ENCODE results near the gene XRCC4.

The XRCC4 gene

GRCh38 chr5:83169571-83170337 is 92.4 kb downstream of the XRCC4 start:
- Histone ChIP-seq H3K79me1 (ENCODE audit: low read depth, low read length) (no peaks in the 10 kb centered on the region), H3K27me3 (ENCODE audit: control insufficient read depth in 3 of 3, insufficient read depth in 3 of 3, low read depth in 1 of 3, low read length in 3 of 3) (no peaks in the 10 kb centered on the region), H4K8ac (ENCODE audit: low read depth, low read length) (no peak overlapping the region), H2BK5ac (ENCODE audit: low read length) (no peak overlapping the region), H2BK120ac (ENCODE audit: low read depth, low read length) (no peak overlapping the region), H3K4ac (ENCODE audit: low read length) (no peak overlapping the region), H2BK15ac (ENCODE audit: low read length) (no peak overlapping the region), H2BK12ac (ENCODE audit: low read length) (no peak overlapping the region), H3K27ac (replicated peaks; ENCODE audit: low read length) (no peak overlapping the region), H2AK5ac (ENCODE audit: low read depth, low read length) (no peak overlapping the region), H3K4me2 (ENCODE audit: insufficient read depth, low read length, poor library complexity, severe bottlenecking) (no peak overlapping the region), H3K9me3 (replicated peaks in 1 of 2; ENCODE audit: control insufficient read depth in 2 of 2, insufficient read depth in 1 of 2, low read depth in 1 of 2, low read length in 2 of 2) (peaks cover 0 to 4% of the 10 kb centered on the region in 2 donors), H2AFZ (ENCODE audit: low read length) (no peak overlapping the region), H3K36me3 (replicated peaks in 1 of 2; ENCODE audit: control insufficient read depth in 2 of 2, insufficient read depth in 2 of 2, low read length in 2 of 2) (no peaks in the 10 kb centered on the region), H3K9ac (ENCODE audit: low read depth, low read length, poor library complexity) (no peak overlapping the region), H3K23ac (ENCODE audit: low read depth, low read length, poor library complexity) (no peak overlapping the region), H3K4me3 (ENCODE audit: low read length in 2 of 2) (no peak overlapping the region), H4K91ac (ENCODE audit: low read depth, low read length, poor library complexity) (no peak overlapping the region), H3K18ac (ENCODE audit: low read length) (no peak overlapping the region), H3K4me1 (ENCODE audit: control insufficient read depth in 2 of 2, insufficient read depth in 1 of 2, low read depth in 1 of 2, low read length in 2 of 2) (no peaks in the 10 kb centered on the region), H3K14ac (ENCODE audit: low read length) (no peak overlapping the region)
- DNase-seq (ENCODE audit: low spot score) = no peak
- no CpG with 5 or more reads among the region's 2 CpGs for WGBS, 2 donors (ENCODE audit: extremely low coverage in 2 of 2, insufficient read length in 2 of 2, insufficient replicate concordance in 1 of 2)

GRCh38 chr5:83172011-83172410 is 94.7 kb downstream of the XRCC4 start:
- no peak overlapping the region for H3K9ac ChIP-seq (ENCODE audit: low read depth, low read length, poor library complexity)
- no peak overlapping the region for H3K4me2 ChIP-seq (ENCODE audit: insufficient read depth, low read length, poor library complexity, severe bottlenecking)
- no peak overlapping the region for H3K14ac ChIP-seq (ENCODE audit: low read length)
- H3K36me3 ChIP-seq (replicated peaks in 1 of 2; ENCODE audit: control insufficient read depth in 2 of 2, insufficient read depth in 2 of 2, low read length in 2 of 2) = no peaks in the 10 kb centered on the region
- H3K18ac ChIP-seq (ENCODE audit: low read length) = no peak overlapping the region
- no peaks in the 10 kb centered on the region for H3K79me1 ChIP-seq (ENCODE audit: low read depth, low read length)
- H2BK12ac ChIP-seq (ENCODE audit: low read length) = no peak overlapping the region
- no peak overlapping the region for H2AK5ac ChIP-seq (ENCODE audit: low read depth, low read length)
- no peaks in the 10 kb centered on the region for H3K27me3 ChIP-seq (ENCODE audit: control insufficient read depth in 3 of 3, insufficient read depth in 3 of 3, low read depth in 1 of 3, low read length in 3 of 3)
- no peak overlapping the region for H3K4ac ChIP-seq (ENCODE audit: low read length)
- no peak overlapping the region for H2AFZ ChIP-seq (ENCODE audit: low read length)
- no peak overlapping the region for H4K91ac ChIP-seq (ENCODE audit: low read depth, low read length, poor library complexity)
- H3K27ac ChIP-seq (replicated peaks; ENCODE audit: low read length) = no peak overlapping the region
- H4K8ac ChIP-seq (ENCODE audit: low read depth, low read length) = no peak overlapping the region
- H3K4me1 ChIP-seq (ENCODE audit: control insufficient read depth in 2 of 2, insufficient read depth in 1 of 2, low read depth in 1 of 2, low read length in 2 of 2) = no peaks in the 10 kb centered on the region
- no peak overlapping the region for H2BK5ac ChIP-seq (ENCODE audit: low read length)
- WGBS, 2 donors (ENCODE audit: extremely low coverage in 2 of 2, insufficient read length in 2 of 2, insufficient replicate concordance in 1 of 2) = no CpG with 5 or more reads among the region's 1 CpG
- DNase-seq (ENCODE audit: low spot score) = no peak
- H2BK120ac ChIP-seq (ENCODE audit: low read depth, low read length) = no peak overlapping the region
- no peak overlapping the region for H2BK15ac ChIP-seq (ENCODE audit: low read length)
- no peak overlapping the region for H3K4me3 ChIP-seq (ENCODE audit: low read length in 2 of 2)
- peaks cover 0 to 4% of the 10 kb centered on the region in 2 donors for H3K9me3 ChIP-seq (replicated peaks in 1 of 2; ENCODE audit: control insufficient read depth in 2 of 2, insufficient read depth in 1 of 2, low read depth in 1 of 2, low read length in 2 of 2)
- no peak overlapping the region for H3K23ac ChIP-seq (ENCODE audit: low read depth, low read length, poor library complexity)

GRCh38 chr5:83172655-83173054 is 95.3 kb downstream of the XRCC4 start:
- Histone ChIP-seq H3K14ac (ENCODE audit: low read length) (no peak overlapping the region), H4K91ac (ENCODE audit: low read depth, low read length, poor library complexity) (no peak overlapping the region), H3K4ac (ENCODE audit: low read length) (no peak overlapping the region), H4K8ac (ENCODE audit: low read depth, low read length) (no peak overlapping the region), H2AK5ac (ENCODE audit: low read depth, low read length) (no peak overlapping the region), H3K36me3 (replicated peaks in 1 of 2; ENCODE audit: control insufficient read depth in 2 of 2, insufficient read depth in 2 of 2, low read length in 2 of 2) (no peaks in the 10 kb centered on the region), H3K4me3 (ENCODE audit: low read length in 2 of 2) (no peak overlapping the region), H3K27me3 (ENCODE audit: control insufficient read depth in 3 of 3, insufficient read depth in 3 of 3, low read depth in 1 of 3, low read length in 3 of 3) (no peaks in the 10 kb centered on the region), H3K23ac (ENCODE audit: low read depth, low read length, poor library complexity) (no peak overlapping the region), H2BK12ac (ENCODE audit: low read length) (no peak overlapping the region), H2BK120ac (ENCODE audit: low read depth, low read length) (no peak overlapping the region), H2BK5ac (ENCODE audit: low read length) (no peak overlapping the region), H3K18ac (ENCODE audit: low read length) (no peak overlapping the region), H3K79me1 (ENCODE audit: low read depth, low read length) (no peaks in the 10 kb centered on the region), H3K9me3 (replicated peaks in 1 of 2; ENCODE audit: control insufficient read depth in 2 of 2, insufficient read depth in 1 of 2, low read depth in 1 of 2, low read length in 2 of 2) (peaks cover 0 to 4% of the 10 kb centered on the region in 2 donors), H3K27ac (replicated peaks; ENCODE audit: low read length) (no peak overlapping the region), H3K4me1 (ENCODE audit: control insufficient read depth in 2 of 2, insufficient read depth in 1 of 2, low read depth in 1 of 2, low read length in 2 of 2) (no peaks in the 10 kb centered on the region), H2BK15ac (ENCODE audit: low read length) (no peak overlapping the region), H2AFZ (ENCODE audit: low read length) (no peak overlapping the region), H3K4me2 (ENCODE audit: insufficient read depth, low read length, poor library complexity, severe bottlenecking) (no peak overlapping the region), H3K9ac (ENCODE audit: low read depth, low read length, poor library complexity) (no peak overlapping the region)
- DNase-seq (ENCODE audit: low spot score) = no peak

GRCh38 chr5:83173826-83174225 is 96.5 kb downstream of the XRCC4 start:
- Histone ChIP-seq H3K79me1 (ENCODE audit: low read depth, low read length) (no peaks in the 10 kb centered on the region), H2BK12ac (ENCODE audit: low read length) (no peak overlapping the region), H3K4me1 (ENCODE audit: control insufficient read depth in 2 of 2, insufficient read depth in 1 of 2, low read depth in 1 of 2, low read length in 2 of 2) (no peaks in the 10 kb centered on the region), H4K8ac (ENCODE audit: low read depth, low read length) (no peak overlapping the region), H4K91ac (ENCODE audit: low read depth, low read length, poor library complexity) (no peak overlapping the region), H3K4me3 (ENCODE audit: low read length in 2 of 2) (no peak overlapping the region), H3K18ac (ENCODE audit: low read length) (no peak overlapping the region), H2BK5ac (ENCODE audit: low read length) (no peak overlapping the region), H2BK120ac (ENCODE audit: low read depth, low read length) (no peak overlapping the region), H3K4me2 (ENCODE audit: insufficient read depth, low read length, poor library complexity, severe bottlenecking) (no peak overlapping the region), H3K9ac (ENCODE audit: low read depth, low read length, poor library complexity) (no peak overlapping the region), H3K23ac (ENCODE audit: low read depth, low read length, poor library complexity) (no peak overlapping the region), H3K4ac (ENCODE audit: low read length) (no peak overlapping the region), H3K14ac (ENCODE audit: low read length) (no peak overlapping the region), H3K27ac (replicated peaks; ENCODE audit: low read length) (no peak overlapping the region), H3K9me3 (replicated peaks in 1 of 2; ENCODE audit: control insufficient read depth in 2 of 2, insufficient read depth in 1 of 2, low read depth in 1 of 2, low read length in 2 of 2) (no peaks in the 10 kb centered on the region), H3K27me3 (ENCODE audit: control insufficient read depth in 3 of 3, insufficient read depth in 3 of 3, low read depth in 1 of 3, low read length in 3 of 3) (no peaks in the 10 kb centered on the region), H3K36me3 (replicated peaks in 1 of 2; ENCODE audit: control insufficient read depth in 2 of 2, insufficient read depth in 2 of 2, low read length in 2 of 2) (no peaks in the 10 kb centered on the region), H2AFZ (ENCODE audit: low read length) (no peak overlapping the region), H2AK5ac (ENCODE audit: low read depth, low read length) (no peak overlapping the region), H2BK15ac (ENCODE audit: low read length) (no peak overlapping the region)
- WGBS, 2 donors (ENCODE audit: extremely low coverage in 2 of 2, insufficient read length in 2 of 2, insufficient replicate concordance in 1 of 2) = no CpG with 5 or more reads among the region's 2 CpGs
- no peak for DNase-seq (ENCODE audit: low spot score)
